Panc1 (cell line): ENCODE results near the gene RAB32. TPM values are rescaled to one million over a fixed set of nuclear protein-coding genes. Genes with fewer than 3 reads are reported as not detected.

ENCODE experiments used
- ATAC-seq: fragments of 200-7000 bp; cut with Tn5 transposase; 2 replicates; pipeline ENCODE4 v1.9.1; 2020; ENCODE audit warnings: mild to moderate bottlenecking, moderate library complexity
- BruUV-seq: library from RNA; stranded (reverse); fragments of 400-500 nt; replicated peaks from 2 replicates; lab custom pipeline; 2021; lab: Mats Ljungman, UMichigan
- CTCF ChIA-PET: fragments of 300-600 bp; sonication (Branson Sonifier 250); formaldehyde crosslinking; loops from one replicate; lab custom pipeline; 2022; ENCODE audit warnings: antibody characterized with exemption; lab: Charles Lee
- POLR2A ChIA-PET: fragments of 300-600 bp; sonication (Branson Sonifier 250); formaldehyde crosslinking; loops from one replicate; lab custom pipeline; 2022; ENCODE audit warnings: antibody characterized with exemption; lab: Charles Lee
- DNase-seq: peaks from one replicate; pipeline ENCODE4 v3.0.0-alpha.2; 2010; ENCODE audit warnings: low read depth, low spot score
- H3K27ac ChIP-seq: 2 replicates; pipeline ENCODE4 v1.5.1; 2011; ENCODE audit warnings: mild to moderate bottlenecking, low read length, inconsistent platforms
- H3K27me3 ChIP-seq: fragments of 200-500 bp; sonication (Bioruptor generic); 2 replicates; pipeline ENCODE4 v1.6.0; 2014; ENCODE audit warnings: low read length, inconsistent platforms; ENCODE audit not compliant: control insufficient read depth, insufficient read depth
- H3K36me3 ChIP-seq: fragments of 200-500 bp; sonication (Bioruptor generic); 2 replicates; pipeline ENCODE4 v1.5.1; 2014; ENCODE audit warnings: inconsistent platforms, mild to moderate bottlenecking, low read length, moderate library complexity; ENCODE audit not compliant: control insufficient read depth, insufficient read depth
- H3K4me1 ChIP-seq: 2 replicates; pipeline ENCODE4 v1.5.1; 2011; ENCODE audit warnings: inconsistent platforms, mild to moderate bottlenecking, low read length, moderate library complexity; ENCODE audit not compliant: control insufficient read depth, insufficient read depth
- H3K4me3 ChIP-seq, 2 experiments: 2 replicates each; pipeline ENCODE4 v1.5.1; 2011 to 2012; ENCODE audit warnings: low read depth in 2 of 2, low read length in 2 of 2, mild to moderate bottlenecking in 2 of 2, inconsistent platforms in 1 of 2, moderate library complexity in 1 of 2
- H3K9me3 ChIP-seq: fragments of 200-500 bp; sonication (Bioruptor generic); 2 replicates; pipeline ENCODE4 v1.5.1; 2014; ENCODE audit warnings: low read depth, mild to moderate bottlenecking, inconsistent platforms, low read length, moderate library complexity; ENCODE audit not compliant: control insufficient read depth, insufficient read depth
- CTCF ChIP-seq: fragments of 450-650 bp; IDR thresholded peaks from 2 replicates; pipeline ENCODE4 v1.5.1; 2017; ENCODE audit warnings: mild to moderate bottlenecking
- POLR2AphosphoS5 ChIP-seq: IDR thresholded peaks from 2 replicates; pipeline ENCODE4 v1.6.1; 2012; ENCODE audit warnings: mild to moderate bottlenecking, low read depth, low read length, moderate library complexity
- REST ChIP-seq, 2 experiments: IDR thresholded peaks; 2 replicates each; pipeline ENCODE4 v1.6.1; 2011 to 2012; ENCODE audit warnings: low read depth in 2 of 2, control low read depth in 1 of 2, low read length in 1 of 2, mild to moderate bottlenecking in 1 of 2, moderate library complexity in 1 of 2; ENCODE audit not compliant: insufficient read depth in 1 of 2
- SIN3A ChIP-seq: IDR thresholded peaks from 2 replicates; pipeline ENCODE4 v1.6.1; 2012; ENCODE audit warnings: low read depth, mild to moderate bottlenecking, low read length, moderate library complexity, borderline replicate concordance; ENCODE audit not compliant: insufficient read depth
- TCF7L2 ChIP-seq: IDR thresholded peaks from 2 replicates; pipeline ENCODE4 v1.6.1; 2011; ENCODE audit warnings: mild to moderate bottlenecking, low read depth, low read length, inconsistent platforms
- in situ Hi-C: cut with HindIII; loops from 2 replicates; pipeline ENCODE4 v1.10.0; 2016; ENCODE audit warnings: low sequenced_read_pairs, low pct_unique_long_range_greater_than_20kb
- intact Hi-C: fragments of 100-400 bp; cut with micrococcal nuclease; formaldehyde crosslinking; loops from one replicate; pipeline ENCODE4 v1.10.0; 2022; ENCODE audit not compliant: unreplicated experiment
- total RNA-seq: library from RNA; stranded (reverse); gene quantifications from one replicate; pipeline ENCODE4 v1.2.1, GENCODE V29; 2021; ENCODE audit not compliant: unreplicated experiment

The RAB32 gene
- total RNA-seq, 1 experiment from 2014 or later: 61.5 TPM

- no TSS peak for BruUV-seq
- CTCF ChIA-PET: no interaction called here
- intact Hi-C loops: no loop called here
Observed at GRCh38 chr6:146548898-146549374, 5.3 kb downstream of the RAB32 start.

GRCh38 chr6:146550911-146551310 is 7.3 kb downstream of the RAB32 start:
- ATAC-seq (no peak), DNase-seq (no peak)
- in situ Hi-C loops (no loop called here), intact Hi-C loops (no loop called here)
- ChIA-PET POLR2A (no interaction called here), CTCF (no interaction called here)
- TF ChIP-seq TCF7L2: no peak
- TF ChIP-seq REST (IDR thresholded peaks at IDR 0.05; ENCODE audit: insufficient read depth in 1 of 2, low read depth in 2 of 2, low read length in 1 of 2): no peak
- TF ChIP-seq CTCF: no peak
- no peak for TF ChIP-seq SIN3A
- no peak for TF ChIP-seq POLR2AphosphoS5
- H3K36me3 ChIP-seq: peaks cover 16% of the 10 kb centered on the region
- no peaks in the 10 kb centered on the region for H3K27me3 ChIP-seq
- no peak overlapping the region for H3K4me3 ChIP-seq
- no peaks in the 10 kb centered on the region for H3K9me3 ChIP-seq
- no TSS peak for BruUV-seq
- H3K27ac ChIP-seq: no peak overlapping the region
- H3K4me1 ChIP-seq: peaks cover 5% of the 10 kb centered on the region

More at GRCh38 chr6:146548898-146549374, 5.3 kb downstream of the RAB32 start:
- in situ Hi-C loops: no loop called here
- POLR2A ChIA-PET: no interaction called here
- H3K27ac ChIP-seq: no peak overlapping the region
- ATAC-seq (no peak), DNase-seq (no peak)
- no peak overlapping the region for H3K4me3 ChIP-seq
- H3K36me3 ChIP-seq: peaks cover 15% of the 10 kb centered on the region
- H3K27me3 ChIP-seq: no peaks in the 10 kb centered on the region
- TF ChIP-seq SIN3A: no peak
- no peak for TF ChIP-seq TCF7L2
- TF ChIP-seq REST (IDR thresholded peaks at IDR 0.05; ENCODE audit: insufficient read depth in 1 of 2, low read depth in 2 of 2, low read length in 1 of 2): no peak
- no peak for TF ChIP-seq CTCF
- no peaks in the 10 kb centered on the region for H3K9me3 ChIP-seq
- H3K4me1 ChIP-seq: peaks cover 14% of the 10 kb centered on the region
